HepG2 (cell line): ENCODE measurements around the gene FRMD3.

Source experiments
- FOXA1 ChIP-seq, 2 experiments: fragments of 450-650 bp in 1 of 2; sonication (generic) in 1 of 2; formaldehyde crosslinking in 1 of 2; IDR thresholded peaks; 2 replicates each; pipeline versions ENCODE4 v1.4.0 to v1.6.1; 2016 to 2020; ENCODE audit warnings: missing genetic modification reagents in 1 of 2
- RFX3 ChIP-seq: IDR thresholded peaks from 2 replicates; pipeline ENCODE4 v1.6.1; 2016; ENCODE audit warnings: missing biosample characterization, missing genetic modification reagents
- RFX5 ChIP-seq: IDR thresholded peaks from 2 replicates; pipeline ENCODE4 v1.6.1; 2011; ENCODE audit warnings: low read depth, low read length, improper control_type of control experiment
- ZNF776 ChIP-seq: sonication (generic); formaldehyde crosslinking; IDR thresholded peaks from 2 replicates; pipeline ENCODE4 v1.4.0; 2020; ENCODE audit warnings: mild to moderate bottlenecking, missing genetic modification reagents
- ZNF781 ChIP-seq: sonication (generic); formaldehyde crosslinking; IDR thresholded peaks from 2 replicates; pipeline ENCODE4 v1.5.1; 2020; ENCODE audit warnings: borderline replicate concordance, mild to moderate bottlenecking, missing genetic modification reagents; ENCODE audit errors: not compliant biosample characterization
- TF ChIP-seq, protein P1 (sequence below): sonication (generic); formaldehyde crosslinking; IDR thresholded peaks from 2 replicates; pipeline ENCODE4 v1.4.0; 2020; ENCODE audit warnings: missing genetic modification reagents
- TF ChIP-seq, protein P2 (sequence below): sonication (generic); formaldehyde crosslinking; IDR thresholded peaks from 2 replicates; pipeline ENCODE4 v1.4.0; 2020; ENCODE audit warnings: missing genetic modification reagents

DNA sequence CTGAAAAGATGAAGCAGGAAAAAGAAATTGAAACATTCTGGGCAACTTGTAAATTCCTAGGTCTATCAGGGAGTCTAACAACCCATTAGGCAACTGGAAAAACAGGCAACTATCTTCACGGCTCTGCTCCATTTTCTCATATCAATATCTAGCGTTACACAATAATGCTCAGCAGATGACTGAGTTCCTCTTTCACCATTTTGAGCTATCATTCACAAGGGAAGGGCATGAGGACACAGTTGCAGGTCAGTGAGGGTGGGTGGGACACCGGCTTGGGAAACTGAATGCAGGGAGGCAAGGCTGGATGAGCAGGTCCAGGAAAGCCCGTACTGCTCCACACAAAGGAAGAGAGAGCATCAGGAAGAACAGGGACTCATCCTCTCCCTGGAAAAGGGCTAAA lies 67.0 kb downstream of the FRMD3 start:
- TF ChIP-seq FOXA1 (IDR thresholded peaks at IDR 0.05) (no peak), FOXA1 (CRISPR knock-in tag; IDR thresholded peaks at IDR 0.05) (no peak), ZNF776 (no peak), RFX5 (no peak), ZNF781 (CRISPR knock-in tag) (no peak), RFX3 (CRISPR knock-in tag) (no peak)
- TF ChIP-seq, protein P1, sequence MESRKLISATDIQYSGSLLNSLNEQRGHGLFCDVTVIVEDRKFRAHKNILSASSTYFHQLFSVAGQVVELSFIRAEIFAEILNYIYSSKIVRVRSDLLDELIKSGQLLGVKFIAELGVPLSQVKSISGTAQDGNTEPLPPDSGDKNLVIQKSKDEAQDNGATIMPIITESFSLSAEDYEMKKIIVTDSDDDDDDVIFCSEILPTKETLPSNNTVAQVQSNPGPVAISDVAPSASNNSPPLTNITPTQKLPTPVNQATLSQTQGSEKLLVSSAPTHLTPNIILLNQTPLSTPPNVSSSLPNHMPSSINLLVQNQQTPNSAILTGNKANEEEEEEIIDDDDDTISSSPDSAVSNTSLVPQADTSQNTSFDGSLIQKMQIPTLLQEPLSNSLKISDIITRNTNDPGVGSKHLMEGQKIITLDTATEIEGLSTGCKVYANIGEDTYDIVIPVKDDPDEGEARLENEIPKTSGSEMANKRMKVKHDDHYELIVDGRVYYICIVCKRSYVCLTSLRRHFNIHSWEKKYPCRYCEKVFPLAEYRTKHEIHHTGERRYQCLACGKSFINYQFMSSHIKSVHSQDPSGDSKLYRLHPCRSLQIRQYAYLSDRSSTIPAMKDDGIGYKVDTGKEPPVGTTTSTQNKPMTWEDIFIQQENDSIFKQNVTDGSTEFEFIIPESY (CRISPR knock-in tag): no peak
- TF ChIP-seq, protein P2, sequence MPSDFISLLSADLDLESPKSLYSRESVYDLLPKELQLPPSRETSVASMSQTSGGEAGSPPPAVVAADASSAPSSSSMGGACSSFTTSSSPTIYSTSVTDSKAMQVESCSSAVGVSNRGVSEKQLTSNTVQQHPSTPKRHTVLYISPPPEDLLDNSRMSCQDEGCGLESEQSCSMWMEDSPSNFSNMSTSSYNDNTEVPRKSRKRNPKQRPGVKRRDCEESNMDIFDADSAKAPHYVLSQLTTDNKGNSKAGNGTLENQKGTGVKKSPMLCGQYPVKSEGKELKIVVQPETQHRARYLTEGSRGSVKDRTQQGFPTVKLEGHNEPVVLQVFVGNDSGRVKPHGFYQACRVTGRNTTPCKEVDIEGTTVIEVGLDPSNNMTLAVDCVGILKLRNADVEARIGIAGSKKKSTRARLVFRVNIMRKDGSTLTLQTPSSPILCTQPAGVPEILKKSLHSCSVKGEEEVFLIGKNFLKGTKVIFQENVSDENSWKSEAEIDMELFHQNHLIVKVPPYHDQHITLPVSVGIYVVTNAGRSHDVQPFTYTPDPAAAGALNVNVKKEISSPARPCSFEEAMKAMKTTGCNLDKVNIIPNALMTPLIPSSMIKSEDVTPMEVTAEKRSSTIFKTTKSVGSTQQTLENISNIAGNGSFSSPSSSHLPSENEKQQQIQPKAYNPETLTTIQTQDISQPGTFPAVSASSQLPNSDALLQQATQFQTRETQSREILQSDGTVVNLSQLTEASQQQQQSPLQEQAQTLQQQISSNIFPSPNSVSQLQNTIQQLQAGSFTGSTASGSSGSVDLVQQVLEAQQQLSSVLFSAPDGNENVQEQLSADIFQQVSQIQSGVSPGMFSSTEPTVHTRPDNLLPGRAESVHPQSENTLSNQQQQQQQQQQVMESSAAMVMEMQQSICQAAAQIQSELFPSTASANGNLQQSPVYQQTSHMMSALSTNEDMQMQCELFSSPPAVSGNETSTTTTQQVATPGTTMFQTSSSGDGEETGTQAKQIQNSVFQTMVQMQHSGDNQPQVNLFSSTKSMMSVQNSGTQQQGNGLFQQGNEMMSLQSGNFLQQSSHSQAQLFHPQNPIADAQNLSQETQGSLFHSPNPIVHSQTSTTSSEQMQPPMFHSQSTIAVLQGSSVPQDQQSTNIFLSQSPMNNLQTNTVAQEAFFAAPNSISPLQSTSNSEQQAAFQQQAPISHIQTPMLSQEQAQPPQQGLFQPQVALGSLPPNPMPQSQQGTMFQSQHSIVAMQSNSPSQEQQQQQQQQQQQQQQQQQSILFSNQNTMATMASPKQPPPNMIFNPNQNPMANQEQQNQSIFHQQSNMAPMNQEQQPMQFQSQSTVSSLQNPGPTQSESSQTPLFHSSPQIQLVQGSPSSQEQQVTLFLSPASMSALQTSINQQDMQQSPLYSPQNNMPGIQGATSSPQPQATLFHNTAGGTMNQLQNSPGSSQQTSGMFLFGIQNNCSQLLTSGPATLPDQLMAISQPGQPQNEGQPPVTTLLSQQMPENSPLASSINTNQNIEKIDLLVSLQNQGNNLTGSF (CRISPR knock-in tag): no peak
